Fibroblast of lung (primary cell): ENCODE data around the gene GRB7.

Experiments used
- EZH2 ChIP-seq: IDR thresholded peaks from 2 replicates; pipeline ENCODE4 v1.5.1; 2012; ENCODE audit warnings: low read length, control low read depth, mild to moderate bottlenecking; ENCODE audit errors: missing control alignments
- TF ChIP-seq, protein P1 (sequence below), 2 donors: IDR thresholded peaks in 1 of 2; conservative IDR thresholded peaks in 1 of 2; 1 replicate in 1 of 2; 2 replicates in 1 of 2; pipeline ENCODE4 v1.5.1; 2011 to 2012; ENCODE audit warnings: low read length in 2 of 2, control low read depth in 1 of 2, inconsistent platforms in 1 of 2, low read depth in 1 of 2, mild to moderate bottlenecking in 1 of 2

DNA sequence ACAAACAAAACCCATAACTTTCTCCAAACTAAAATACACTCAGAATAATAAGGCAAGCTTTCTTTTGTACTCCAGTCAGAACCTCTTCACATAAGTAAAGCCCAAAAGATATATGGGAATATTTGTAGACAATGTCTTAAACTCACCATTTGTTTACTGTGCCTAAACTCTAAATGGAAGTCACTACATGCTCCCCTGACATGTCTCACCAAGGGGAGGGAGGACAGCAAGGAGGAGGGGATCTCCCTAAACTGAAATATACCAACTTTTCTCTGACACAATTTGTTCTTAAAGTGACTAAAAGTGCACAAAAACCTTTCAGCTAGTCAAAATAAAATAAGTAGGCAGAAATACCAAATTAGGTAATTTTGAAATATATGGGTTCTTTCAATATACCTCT, 38.5 kb downstream of the GRB7 start:
- TF ChIP-seq, protein P1, sequence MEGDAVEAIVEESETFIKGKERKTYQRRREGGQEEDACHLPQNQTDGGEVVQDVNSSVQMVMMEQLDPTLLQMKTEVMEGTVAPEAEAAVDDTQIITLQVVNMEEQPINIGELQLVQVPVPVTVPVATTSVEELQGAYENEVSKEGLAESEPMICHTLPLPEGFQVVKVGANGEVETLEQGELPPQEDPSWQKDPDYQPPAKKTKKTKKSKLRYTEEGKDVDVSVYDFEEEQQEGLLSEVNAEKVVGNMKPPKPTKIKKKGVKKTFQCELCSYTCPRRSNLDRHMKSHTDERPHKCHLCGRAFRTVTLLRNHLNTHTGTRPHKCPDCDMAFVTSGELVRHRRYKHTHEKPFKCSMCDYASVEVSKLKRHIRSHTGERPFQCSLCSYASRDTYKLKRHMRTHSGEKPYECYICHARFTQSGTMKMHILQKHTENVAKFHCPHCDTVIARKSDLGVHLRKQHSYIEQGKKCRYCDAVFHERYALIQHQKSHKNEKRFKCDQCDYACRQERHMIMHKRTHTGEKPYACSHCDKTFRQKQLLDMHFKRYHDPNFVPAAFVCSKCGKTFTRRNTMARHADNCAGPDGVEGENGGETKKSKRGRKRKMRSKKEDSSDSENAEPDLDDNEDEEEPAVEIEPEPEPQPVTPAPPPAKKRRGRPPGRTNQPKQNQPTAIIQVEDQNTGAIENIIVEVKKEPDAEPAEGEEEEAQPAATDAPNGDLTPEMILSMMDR (conservative IDR thresholded peaks at IDR 0.05 in 1 of 2, IDR thresholded peaks at IDR 0.05 in 1 of 2; ENCODE audit: low read depth in 1 of 2, low read length in 2 of 2), result no peak
- no peak for TF ChIP-seq EZH2
